ENCODE data around the gene PPP1R16B.

PPP1R16B gene

DNA sequence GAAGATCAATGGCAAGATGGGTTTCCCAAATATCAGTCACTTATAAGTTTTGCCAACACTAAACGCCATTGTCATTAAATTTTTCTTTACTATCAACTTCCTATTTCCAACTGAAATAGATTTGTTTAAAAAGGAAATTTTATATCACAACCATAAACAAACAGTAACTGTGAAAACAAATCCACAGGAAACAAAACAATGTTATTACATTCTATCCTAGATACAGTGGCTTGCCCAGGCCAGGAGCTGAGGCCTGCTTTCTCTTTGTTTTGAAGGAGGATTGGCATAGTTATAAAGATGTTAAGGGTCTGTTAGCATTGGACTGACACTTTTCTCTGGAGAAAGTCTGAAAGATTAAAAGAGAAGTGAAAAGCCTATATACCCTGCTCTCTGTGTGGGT is 24.9 kb downstream of the PPP1R16B start:
- no peaks in the 10 kb centered on the region for H3K27me3 ChIP-seq (ENCODE audit: insufficient read depth, low read length)
- no peaks in the 10 kb centered on the region for H3K36me3 ChIP-seq (ENCODE audit: insufficient read depth, low read depth, low read length)
- no peaks in the 10 kb centered on the region for H3K9me3 ChIP-seq (ENCODE audit: insufficient read depth, low read depth, low read length)
- no peak overlapping the region for H3K27ac ChIP-seq (ENCODE audit: low read length)
- peaks cover 10% of the 10 kb centered on the region for H3K4me1 ChIP-seq (ENCODE audit: insufficient read depth, low read length)
- no peak overlapping the region for H3K4me3 ChIP-seq (ENCODE audit: low read length)
- no peak overlapping the region for H3K9ac ChIP-seq (ENCODE audit: low read depth, low read length)

DNA sequence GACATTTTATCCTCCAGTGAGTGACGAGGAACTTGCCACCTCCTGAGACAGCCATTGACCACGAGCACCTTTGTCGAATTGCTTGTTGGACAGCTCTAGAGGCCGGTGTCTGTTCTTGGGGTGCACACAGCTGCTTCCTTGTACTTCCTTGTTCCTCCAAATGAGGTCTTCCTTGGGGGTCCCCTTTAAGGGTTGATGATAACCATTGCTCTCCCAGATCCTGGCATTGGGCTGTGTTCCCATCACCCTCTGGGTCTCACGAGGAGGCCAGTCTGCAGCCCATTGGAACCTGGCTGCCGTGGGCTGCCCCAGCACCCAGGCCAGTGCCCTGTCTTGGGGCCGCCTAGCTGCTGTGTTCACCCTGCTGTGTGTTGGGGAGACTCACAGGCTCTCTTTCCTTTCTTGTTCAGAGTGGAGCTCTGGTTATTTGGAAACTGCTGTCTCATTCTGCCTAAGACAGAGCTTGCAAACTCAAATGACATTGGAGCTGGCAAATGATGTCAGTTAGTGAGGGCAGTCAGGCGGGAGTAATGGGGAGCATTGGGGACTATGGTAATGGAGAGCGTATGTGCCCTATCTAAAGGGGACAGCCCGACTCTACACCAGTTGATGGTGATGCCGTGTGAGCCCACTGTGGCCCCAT is 25.7 kb downstream of the PPP1R16B start:
- no peak overlapping the region for H3K27ac ChIP-seq (ENCODE audit: low read length)
- no peaks in the 10 kb centered on the region for H3K27me3 ChIP-seq (ENCODE audit: insufficient read depth, low read length)
- H3K9me3 ChIP-seq (ENCODE audit: insufficient read depth, low read depth, low read length) = no peaks in the 10 kb centered on the region
- H3K4me3 ChIP-seq (ENCODE audit: low read length) = no peak overlapping the region
- peaks cover 2% of the 10 kb centered on the region; the same call in 1 of the 2 replicates for H3K4me1 ChIP-seq (ENCODE audit: insufficient read depth, low read length)
- no peak overlapping the region for H3K9ac ChIP-seq (ENCODE audit: low read depth, low read length)
- no peaks in the 10 kb centered on the region for H3K36me3 ChIP-seq (ENCODE audit: insufficient read depth, low read depth, low read length)

DNA sequence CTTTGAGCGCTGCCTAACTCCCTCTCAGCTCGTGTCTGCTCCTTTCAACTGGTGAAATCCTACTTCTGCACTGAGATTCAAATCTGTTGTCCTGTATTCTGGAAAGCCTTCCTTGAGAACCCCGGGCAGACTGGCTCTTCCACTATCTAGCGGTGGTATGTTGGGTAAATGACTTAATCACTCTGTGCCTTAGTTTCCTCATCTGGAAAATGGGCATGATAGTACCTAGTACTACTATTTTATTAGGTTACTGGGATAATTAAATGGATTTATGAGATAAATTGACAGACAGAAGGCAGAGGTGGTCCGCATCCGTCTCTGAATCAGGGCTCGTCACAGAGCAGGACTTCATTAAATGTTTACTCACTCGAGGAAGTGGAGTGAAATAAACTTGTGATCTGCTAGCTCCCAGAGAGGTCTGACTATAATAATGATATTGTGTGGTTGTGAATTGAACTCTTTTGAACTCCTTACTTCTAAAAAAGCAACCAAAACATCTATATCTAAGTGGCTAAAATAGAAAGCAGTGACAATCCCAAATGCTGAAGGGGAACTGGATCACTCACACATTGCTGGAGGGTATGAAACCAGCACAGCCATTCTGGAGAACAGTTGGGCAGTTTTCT is 26.6 kb downstream of the PPP1R16B start:
- Histone ChIP-seq H3K9ac (ENCODE audit: low read depth, low read length) (no peak overlapping the region), H3K9me3 (ENCODE audit: insufficient read depth, low read depth, low read length) (no peaks in the 10 kb centered on the region), H3K36me3 (ENCODE audit: insufficient read depth, low read depth, low read length) (no peaks in the 10 kb centered on the region), H3K27me3 (ENCODE audit: insufficient read depth, low read length) (no peaks in the 10 kb centered on the region), H3K27ac (ENCODE audit: low read length) (no peak overlapping the region), H3K4me1 (ENCODE audit: insufficient read depth, low read length) (no peaks in the 10 kb centered on the region), H3K4me3 (ENCODE audit: low read length) (no peak overlapping the region)

DNA sequence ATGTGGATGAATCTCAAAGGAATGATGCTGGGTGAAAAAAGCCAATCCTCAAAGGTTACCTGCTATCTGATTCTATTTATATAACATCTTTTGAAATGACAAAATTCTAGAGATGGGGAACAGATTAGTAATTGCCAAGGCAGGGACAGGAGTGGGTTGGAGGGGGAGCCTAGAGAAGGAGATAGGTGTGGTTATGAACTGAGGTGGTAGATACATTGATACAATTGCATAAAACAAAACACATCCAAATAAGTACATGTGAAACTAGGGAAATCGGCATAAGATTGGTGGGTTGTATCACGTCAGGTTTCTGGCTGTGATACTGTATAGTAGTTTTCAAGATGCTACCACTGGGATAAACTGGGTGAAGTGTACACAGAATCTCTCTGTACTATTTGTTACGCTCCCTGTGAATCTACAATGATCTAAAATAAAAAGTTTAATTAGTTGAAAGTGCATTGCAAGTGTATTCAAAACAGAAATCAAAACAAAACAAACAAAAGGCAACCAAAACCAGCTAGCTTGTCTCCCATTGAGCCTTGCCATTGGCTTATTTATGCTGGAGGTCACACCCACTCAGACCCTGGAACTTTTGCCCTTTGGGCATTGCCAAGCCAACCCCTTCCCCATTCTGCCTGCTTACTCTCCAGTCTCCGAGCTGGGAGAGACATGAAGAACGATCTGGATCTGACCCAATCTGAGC is 27.8 kb downstream of the PPP1R16B start:
- Histone ChIP-seq H3K36me3 (ENCODE audit: insufficient read depth, low read depth, low read length) (no peaks in the 10 kb centered on the region), H3K27me3 (ENCODE audit: insufficient read depth, low read length) (no peaks in the 10 kb centered on the region), H3K9me3 (ENCODE audit: insufficient read depth, low read depth, low read length) (no peaks in the 10 kb centered on the region), H3K27ac (ENCODE audit: low read length) (no peak overlapping the region), H3K4me3 (ENCODE audit: low read length) (no peak overlapping the region), H3K4me1 (ENCODE audit: insufficient read depth, low read length) (no peaks in the 10 kb centered on the region), H3K9ac (ENCODE audit: low read depth, low read length) (no peak overlapping the region)

DNA sequence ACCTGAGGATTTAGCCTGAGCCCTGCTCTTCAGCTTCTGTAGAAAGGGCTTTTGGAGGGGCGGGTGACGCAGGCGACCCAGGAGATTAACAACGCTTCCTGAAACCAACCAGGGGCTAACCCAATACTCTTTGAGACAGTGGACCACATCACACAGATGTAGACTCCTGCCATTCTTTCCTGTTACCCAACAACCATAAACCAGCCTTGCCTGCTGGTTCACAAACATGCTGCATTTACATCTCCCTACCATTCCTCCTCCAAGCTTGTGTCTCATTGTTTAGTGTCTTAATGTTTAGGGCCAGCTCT is 28.3 kb downstream of the PPP1R16B start:
- Histone ChIP-seq H3K36me3 (ENCODE audit: insufficient read depth, low read depth, low read length) (no peaks in the 10 kb centered on the region), H3K4me1 (ENCODE audit: insufficient read depth, low read length) (no peaks in the 10 kb centered on the region), H3K27me3 (ENCODE audit: insufficient read depth, low read length) (no peaks in the 10 kb centered on the region), H3K27ac (ENCODE audit: low read length) (no peak overlapping the region), H3K9me3 (ENCODE audit: insufficient read depth, low read depth, low read length) (no peaks in the 10 kb centered on the region), H3K4me3 (ENCODE audit: low read length) (no peak overlapping the region), H3K9ac (ENCODE audit: low read depth, low read length) (no peak overlapping the region)

DNA sequence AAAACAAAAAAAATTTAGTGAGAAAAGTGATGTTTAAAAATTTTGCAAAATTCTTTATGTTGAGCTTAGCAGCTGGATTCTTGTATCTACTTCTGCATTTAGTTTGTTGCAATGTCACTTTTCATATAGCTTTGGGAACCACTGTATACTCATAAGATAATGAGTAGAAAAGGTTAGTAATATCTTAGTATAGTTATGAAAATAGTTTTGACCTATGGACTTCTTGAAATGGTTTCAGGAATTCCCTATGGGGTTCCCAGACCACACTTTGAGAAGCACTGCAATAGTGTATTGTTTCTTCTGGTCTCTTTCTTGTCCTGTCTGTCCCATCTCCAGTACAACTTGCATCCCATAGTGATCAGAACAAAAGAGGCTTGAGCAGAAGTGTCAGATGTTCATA is 29.4 kb downstream of the PPP1R16B start:
- Histone ChIP-seq H3K4me1 (ENCODE audit: insufficient read depth, low read length) (no peaks in the 10 kb centered on the region), H3K27ac (ENCODE audit: low read length) (no peak overlapping the region), H3K27me3 (ENCODE audit: insufficient read depth, low read length) (no peaks in the 10 kb centered on the region)

DNA sequence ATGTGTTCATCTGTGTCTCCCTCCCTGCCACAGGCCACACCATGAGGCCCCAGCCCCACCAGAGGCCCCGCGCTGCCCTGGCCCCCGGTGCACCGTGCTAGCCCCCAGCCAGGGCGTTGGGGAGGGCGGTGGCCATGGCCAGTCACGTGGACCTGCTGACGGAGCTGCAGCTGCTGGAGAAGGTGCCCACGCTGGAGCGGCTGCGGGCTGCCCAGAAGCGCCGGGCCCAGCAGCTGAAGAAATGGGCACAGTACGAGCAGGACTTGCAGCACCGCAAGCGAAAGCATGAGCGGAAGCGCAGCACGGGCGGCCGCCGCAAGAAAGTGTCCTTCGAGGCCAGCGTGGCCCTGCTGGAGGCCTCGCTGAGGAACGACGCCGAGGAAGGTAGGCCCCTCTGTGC is 30.3 kb downstream of the PPP1R16B start:
- H3K36me3 ChIP-seq (ENCODE audit: insufficient read depth, low read depth, low read length) = no peaks in the 10 kb centered on the region
- no peak overlapping the region for H3K27ac ChIP-seq (ENCODE audit: low read length)
- no peaks in the 10 kb centered on the region for H3K4me1 ChIP-seq (ENCODE audit: insufficient read depth, low read length)
- H3K9me3 ChIP-seq (ENCODE audit: insufficient read depth, low read depth, low read length) = no peaks in the 10 kb centered on the region
- no peaks in the 10 kb centered on the region for H3K27me3 ChIP-seq (ENCODE audit: insufficient read depth, low read length)
- no peak overlapping the region for H3K4me3 ChIP-seq (ENCODE audit: low read length)
- H3K9ac ChIP-seq (ENCODE audit: low read depth, low read length) = no peak overlapping the region

More for the DNA sequence above, 29.4 kb downstream of the PPP1R16B start:
- H3K9me3 ChIP-seq (ENCODE audit: insufficient read depth, low read depth, low read length) = no peaks in the 10 kb centered on the region
- H3K36me3 ChIP-seq (ENCODE audit: insufficient read depth, low read depth, low read length) = no peaks in the 10 kb centered on the region
- no peak overlapping the region for H3K4me3 ChIP-seq (ENCODE audit: low read length)
- no peak overlapping the region for H3K9ac ChIP-seq (ENCODE audit: low read depth, low read length)

DNA sequence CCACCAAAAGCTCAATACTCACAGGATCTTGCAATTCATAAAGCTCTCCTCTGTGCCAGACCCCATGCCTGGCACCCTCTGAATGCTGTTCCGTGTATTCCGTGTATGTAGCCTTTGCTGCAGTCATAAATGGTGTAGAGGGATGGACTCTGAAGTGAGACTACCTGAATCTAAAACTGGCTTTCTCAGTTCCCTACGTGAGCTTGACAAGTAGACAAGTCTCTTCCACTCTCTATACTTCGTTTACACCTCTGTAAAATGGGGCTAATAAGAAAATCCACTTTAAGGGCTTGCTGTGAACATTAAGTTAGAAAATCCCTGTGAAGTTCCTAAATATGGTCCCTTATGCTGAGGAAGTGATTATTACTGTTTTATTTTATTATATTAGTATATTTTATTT is 31.5 kb downstream of the PPP1R16B start:
- H3K27me3 ChIP-seq (ENCODE audit: insufficient read depth, low read length) = no peaks in the 10 kb centered on the region

DNA sequence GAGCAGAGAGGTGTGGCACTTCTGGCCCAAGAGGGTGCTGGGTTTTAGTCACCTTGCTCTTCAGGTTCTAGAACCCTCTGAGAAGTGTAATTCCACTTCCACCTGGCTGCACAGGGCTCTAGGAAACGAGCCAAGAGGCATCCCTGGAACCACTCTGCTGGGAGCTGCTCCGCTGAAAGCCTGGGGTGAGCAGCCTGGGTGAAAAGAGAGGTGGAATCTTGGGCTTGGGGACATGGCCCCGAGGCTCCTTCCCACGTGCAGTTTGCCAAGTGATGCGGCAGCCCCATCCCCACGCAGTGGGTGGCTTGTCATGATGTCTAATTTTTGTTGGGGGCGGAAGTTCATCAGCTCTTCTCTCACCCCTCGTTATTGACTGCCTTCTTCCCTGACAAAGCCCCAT is 32.8 kb downstream of the PPP1R16B start:
- peaks cover 4% of the 10 kb centered on the region; the same call in 1 of the 2 replicates for H3K4me1 ChIP-seq (ENCODE audit: insufficient read depth, low read length)
- H3K4me3 ChIP-seq (ENCODE audit: low read length) = no peak overlapping the region
- H3K9ac ChIP-seq (ENCODE audit: low read depth, low read length) = no peak overlapping the region
- no peak overlapping the region for H3K27ac ChIP-seq (ENCODE audit: low read length)
- no peaks in the 10 kb centered on the region for H3K36me3 ChIP-seq (ENCODE audit: insufficient read depth, low read depth, low read length)
- no peaks in the 10 kb centered on the region for H3K27me3 ChIP-seq (ENCODE audit: insufficient read depth, low read length)
- no peaks in the 10 kb centered on the region for H3K9me3 ChIP-seq (ENCODE audit: insufficient read depth, low read depth, low read length)

More for the DNA sequence above, 31.5 kb downstream of the PPP1R16B start:
- no peaks in the 10 kb centered on the region for H3K9me3 ChIP-seq (ENCODE audit: insufficient read depth, low read depth, low read length)
- H3K9ac ChIP-seq (ENCODE audit: low read depth, low read length) = no peak overlapping the region
- no peak overlapping the region for H3K4me3 ChIP-seq (ENCODE audit: low read length)
- no peak overlapping the region for H3K27ac ChIP-seq (ENCODE audit: low read length)
- H3K4me1 ChIP-seq (ENCODE audit: insufficient read depth, low read length) = peaks cover under 1% of the 10 kb centered on the region; the same call in 1 of the 2 replicates
- H3K36me3 ChIP-seq (ENCODE audit: insufficient read depth, low read depth, low read length) = no peaks in the 10 kb centered on the region

DNA sequence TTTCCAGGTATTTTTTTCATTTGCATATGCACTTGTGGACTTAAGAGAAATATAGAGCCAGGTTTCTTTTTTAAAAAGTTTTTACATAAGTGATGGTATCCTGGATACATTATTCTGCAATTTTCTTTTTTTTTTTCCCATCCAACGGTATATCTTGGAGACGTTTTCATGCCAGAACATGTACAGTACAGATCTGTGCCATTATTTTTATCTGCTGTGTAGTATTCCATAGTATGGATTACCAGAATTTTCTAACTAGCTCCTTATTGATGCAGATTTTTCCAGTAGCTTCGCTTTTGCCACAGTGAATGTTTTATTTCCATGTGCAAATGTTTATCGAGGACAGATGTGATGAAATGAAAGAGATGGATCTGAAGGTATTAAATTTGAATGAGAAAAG is 34.1 kb downstream of the PPP1R16B start:
- Histone ChIP-seq H3K27me3 (ENCODE audit: insufficient read depth, low read length) (no peaks in the 10 kb centered on the region), H3K4me1 (ENCODE audit: insufficient read depth, low read length) (peaks cover 4% of the 10 kb centered on the region; the same call in 1 of the 2 replicates), H3K36me3 (ENCODE audit: insufficient read depth, low read depth, low read length) (no peaks in the 10 kb centered on the region), H3K27ac (ENCODE audit: low read length) (no peak overlapping the region), H3K4me3 (ENCODE audit: low read length) (no peak overlapping the region), H3K9ac (ENCODE audit: low read depth, low read length) (no peak overlapping the region), H3K9me3 (ENCODE audit: insufficient read depth, low read depth, low read length) (no peaks in the 10 kb centered on the region)

DNA sequence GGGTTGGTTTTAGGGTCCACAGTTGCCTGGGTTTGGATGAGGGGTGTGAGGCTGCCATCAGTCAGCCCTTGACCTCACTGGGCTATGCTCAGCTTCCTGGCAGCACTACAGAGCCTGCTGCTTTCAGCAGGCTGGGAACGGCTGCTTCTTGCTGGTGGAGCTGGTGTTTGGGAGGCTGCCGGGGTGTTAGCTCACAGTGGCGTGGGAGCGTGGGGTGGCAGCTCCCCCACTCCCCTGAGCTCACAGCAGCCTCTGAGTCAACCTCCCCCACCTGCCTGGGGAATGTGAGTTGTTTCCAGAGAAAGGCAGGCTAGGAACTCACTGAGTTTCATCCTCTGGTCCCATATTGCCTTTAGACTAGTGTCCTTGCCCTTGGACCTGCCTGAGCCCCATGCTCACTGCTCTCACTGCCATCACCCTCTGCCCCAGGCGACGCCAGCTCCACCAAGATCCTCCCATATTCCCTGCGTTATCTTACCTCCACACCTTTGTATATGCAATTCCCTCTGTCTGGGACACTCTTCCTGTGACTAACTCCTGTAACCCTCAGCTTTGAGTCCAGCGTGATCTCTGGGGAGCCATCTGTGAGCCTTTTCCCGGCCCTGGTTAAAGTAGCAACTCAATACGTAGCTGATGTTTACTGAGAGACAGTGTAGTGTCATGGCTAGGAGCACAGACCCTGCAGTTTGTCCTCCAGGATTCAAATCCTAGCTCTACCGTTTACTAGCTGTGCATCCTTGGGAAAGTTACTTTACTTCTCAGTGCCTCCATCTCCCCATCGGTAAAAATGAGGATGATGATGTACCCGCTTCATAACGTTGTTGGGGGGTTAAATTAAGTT is 34.8 kb downstream of the PPP1R16B start:
- Histone ChIP-seq H3K9me3 (ENCODE audit: insufficient read depth, low read depth, low read length) (no peaks in the 10 kb centered on the region), H3K9ac (ENCODE audit: low read depth, low read length) (no peak overlapping the region), H3K27me3 (ENCODE audit: insufficient read depth, low read length) (no peaks in the 10 kb centered on the region), H3K27ac (ENCODE audit: low read length) (no peak overlapping the region), H3K4me3 (ENCODE audit: low read length) (no peak overlapping the region), H3K36me3 (ENCODE audit: insufficient read depth, low read depth, low read length) (no peaks in the 10 kb centered on the region), H3K4me1 (ENCODE audit: insufficient read depth, low read length) (peaks cover 4% of the 10 kb centered on the region; the same call in 1 of the 2 replicates)

Data from iPS-20b (cell line).